Daoy (cell line): ENCODE measurements around the gene CHFR. TPM values are rescaled to one million over a fixed set of nuclear protein-coding genes. Genes with fewer than 3 reads are reported as not detected.
"Not testable (repeated sequence)": the region's sequence is repeated elsewhere in the genome, so short reads cannot be mapped to it uniquely, and the experiment has no call there.

ENCODE experiments used
- DNase-seq: peaks from one replicate; pipeline ENCODE4 v3.0.0-alpha.2; 2015; ENCODE audit warnings: low read depth
- total RNA-seq: library from RNA; depleted of rRNA; stranded (reverse); fragments of >200 nt; shearing (Covaris generic); gene quantifications from 2 replicates; pipeline ENCODE4 v1.2.3, GENCODE V29; 2014

Gene CHFR
- total RNA-seq, 1 experiment from 2014 or later: 16.4 TPM

DNA sequence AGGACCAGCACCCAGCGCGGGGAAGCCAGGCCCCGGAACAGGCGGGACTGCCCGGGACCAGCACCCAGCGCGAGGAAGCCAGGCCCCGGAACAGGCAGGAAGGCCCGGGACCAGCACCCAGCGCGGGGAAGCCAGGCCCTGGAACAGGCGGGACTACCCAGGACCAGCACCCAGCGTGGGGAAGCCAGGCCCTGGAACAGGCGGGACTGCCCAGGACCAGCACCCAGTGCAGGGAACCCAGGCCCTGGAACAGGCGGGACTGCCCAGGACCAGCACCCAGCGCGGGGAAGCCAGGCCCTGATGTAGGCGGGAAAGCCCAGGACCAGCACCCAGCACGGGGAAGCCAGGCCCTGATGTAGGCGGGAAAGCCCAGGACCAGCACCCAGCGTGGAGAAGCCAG lies 12.8 kb downstream of the CHFR start:
- DNase-seq: not testable (repeated sequence)

DNA sequence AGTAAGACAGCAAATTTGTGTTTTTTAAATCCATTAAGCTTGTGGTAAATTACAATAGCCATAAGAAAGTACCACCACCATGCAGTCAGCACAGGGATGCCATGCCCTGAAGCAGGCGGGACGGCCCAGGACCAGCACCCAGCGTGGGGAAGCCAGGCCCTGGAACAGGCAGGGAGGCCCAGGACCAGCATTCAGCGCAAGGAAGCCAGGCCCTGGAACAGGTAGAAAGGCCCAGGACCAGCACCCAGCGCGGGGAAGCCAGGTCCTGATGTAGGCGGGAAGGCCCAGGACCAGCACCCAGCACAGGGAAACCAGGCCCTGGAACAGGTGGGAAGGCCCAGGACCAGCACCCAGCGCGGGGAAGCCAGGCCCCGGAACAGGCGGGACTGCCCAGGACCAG lies 13.2 kb downstream of the CHFR start:
- no peak for DNase-seq

DNA sequence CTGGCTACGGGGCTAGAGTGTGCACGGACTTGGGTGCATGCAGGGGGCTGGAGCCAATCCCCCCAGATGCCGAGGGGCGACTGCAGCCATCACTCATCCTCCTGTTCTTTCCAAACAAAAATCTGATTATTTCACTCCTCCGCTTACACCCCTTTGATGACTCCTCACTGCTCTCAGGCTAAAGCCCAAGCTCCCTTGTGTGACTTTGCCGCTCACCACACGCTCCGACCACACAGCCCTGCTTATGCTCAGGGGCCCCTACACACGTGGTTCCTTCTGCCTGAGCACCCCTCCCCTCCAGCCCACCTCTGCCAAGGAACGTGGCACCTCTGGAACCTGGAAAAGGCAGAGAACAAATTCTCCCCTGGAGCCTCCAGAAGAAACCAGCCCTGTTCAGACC lies 13.7 kb downstream of the CHFR start:
- no peak for DNase-seq

GRCh38 chr12:132872975-132873421 lies 14.4 kb downstream of the CHFR start:
- no peak for DNase-seq

DNA sequence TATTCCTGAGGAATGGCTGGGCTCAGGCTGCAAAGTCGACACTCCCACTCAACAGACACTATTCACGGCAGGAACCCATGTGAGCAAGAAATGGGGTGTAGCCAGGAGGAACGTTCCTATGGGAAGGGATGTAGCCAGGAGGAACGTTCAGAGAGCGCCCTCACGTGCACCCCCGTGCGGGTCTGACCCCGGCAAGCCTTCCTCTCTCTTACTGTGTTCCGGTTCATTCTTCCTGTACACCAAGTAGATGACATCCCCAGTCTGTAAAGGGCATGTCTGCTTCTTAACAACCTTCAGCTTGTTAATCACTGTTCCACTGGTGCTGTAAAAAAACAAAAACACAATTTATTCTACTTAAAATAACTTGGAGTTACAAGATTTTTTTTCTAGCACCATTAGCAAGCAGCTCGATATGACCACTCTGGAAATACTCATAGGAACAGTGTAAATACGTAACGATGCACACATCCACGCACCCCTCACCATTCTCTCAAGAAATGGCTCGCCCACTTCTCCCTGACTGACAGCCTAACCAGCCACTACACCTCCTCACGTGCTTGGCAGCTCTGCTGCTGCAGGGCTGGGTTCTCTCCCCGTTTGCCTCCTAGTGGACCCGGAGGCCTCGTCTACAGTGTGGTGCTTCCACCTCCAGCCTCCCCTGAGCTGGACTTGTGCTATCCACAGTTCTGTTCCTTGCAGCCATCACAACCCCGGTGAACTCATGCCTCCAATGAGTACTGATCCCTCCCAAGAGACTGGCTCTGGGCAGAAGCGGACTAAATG lies 15.1 kb downstream of the CHFR start:
- DNase-seq: no peak

GRCh38 chr12:132869551-132869950 lies 17.9 kb downstream of the CHFR start:
- DNase-seq: no peak

DNA sequence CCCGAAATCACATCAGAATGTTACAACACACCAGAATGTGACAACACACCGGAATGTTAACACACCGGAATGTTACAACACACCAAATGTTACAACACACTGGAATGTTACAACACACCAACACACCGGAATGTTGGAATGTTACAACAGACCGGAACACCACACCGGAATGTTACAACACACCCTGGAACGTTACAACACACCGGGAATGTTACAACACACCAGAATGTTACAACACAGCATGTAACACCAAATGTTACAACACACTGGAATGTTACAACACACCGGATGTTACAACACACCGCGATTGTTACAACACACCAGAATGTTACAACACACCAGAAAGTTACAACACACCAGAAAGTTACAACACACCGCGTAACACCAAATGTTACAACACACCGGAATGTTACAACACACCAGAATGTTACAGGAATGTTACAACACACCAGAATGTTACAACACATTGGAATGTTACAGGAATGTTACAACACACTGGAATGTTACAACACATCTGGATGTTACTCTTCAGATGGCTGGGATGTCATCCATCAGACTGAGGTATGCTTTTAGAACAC lies 21.1 kb downstream of the CHFR start:
- no peak for DNase-seq

DNA sequence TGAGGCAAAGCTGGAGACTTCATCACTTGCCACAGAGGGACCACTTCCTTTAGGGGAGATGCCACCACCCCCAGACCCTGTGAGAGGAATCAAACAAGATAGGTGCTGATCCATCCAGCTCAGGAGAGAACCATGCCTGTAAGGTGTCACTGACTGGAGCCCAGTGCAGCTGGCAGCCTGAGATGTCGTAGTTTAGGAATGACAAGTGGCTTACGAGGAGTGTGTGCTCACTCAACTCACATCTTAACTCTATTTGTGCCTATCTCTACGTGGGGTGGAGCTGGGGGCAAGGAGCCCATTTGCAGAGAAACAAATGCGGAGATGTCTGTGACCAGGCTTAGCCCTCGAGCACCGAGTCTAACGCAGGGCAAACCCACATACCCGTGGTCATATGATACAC lies 25.8 kb downstream of the CHFR start:
- no peak for DNase-seq

- no peak for DNase-seq
Measured at GRCh38 chr12:132858718-132859266, 28.6 kb downstream of the CHFR start.

DNA sequence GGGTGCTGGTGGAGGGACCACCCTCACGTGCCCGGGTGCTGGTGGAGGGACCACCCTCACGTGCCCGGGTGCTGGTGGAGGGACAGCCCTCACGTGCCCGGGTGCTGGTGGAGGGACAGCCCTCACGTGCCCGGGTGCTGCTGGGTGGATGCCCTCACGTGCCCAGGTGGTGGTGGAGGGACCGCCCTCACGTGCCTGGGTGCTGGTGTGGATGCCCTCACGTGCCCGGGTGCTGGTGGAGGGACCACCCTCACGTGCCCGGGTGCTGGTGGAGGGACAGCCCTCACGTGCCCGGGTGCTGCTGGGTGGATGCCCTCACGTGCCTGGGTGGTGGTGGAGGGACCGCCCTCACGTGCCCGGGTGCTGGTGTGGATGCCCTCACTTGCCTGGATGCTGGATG lies 30.4 kb downstream of the CHFR start:
- not testable (repeated sequence) for DNase-seq

DNA sequence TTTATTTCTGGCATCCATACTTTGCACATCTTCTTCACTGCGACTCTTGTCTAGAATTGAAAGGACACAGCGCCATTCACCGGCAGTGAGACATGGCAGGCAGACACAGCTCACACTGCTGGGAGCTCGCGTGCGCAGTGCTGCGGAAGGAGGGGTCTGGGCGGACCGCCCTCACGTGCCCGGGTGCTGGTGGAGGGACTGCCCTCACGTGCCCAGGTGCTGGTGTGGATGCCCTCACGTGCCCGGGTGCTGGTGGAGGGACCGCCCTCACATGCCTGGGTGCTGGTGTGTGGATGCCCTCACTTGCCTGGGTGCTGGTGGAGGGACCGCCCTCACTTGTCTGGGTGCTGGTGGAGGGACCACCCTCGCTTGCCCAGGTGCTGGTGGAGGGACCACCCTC lies 30.8 kb downstream of the CHFR start:
- no peak for DNase-seq

DNA sequence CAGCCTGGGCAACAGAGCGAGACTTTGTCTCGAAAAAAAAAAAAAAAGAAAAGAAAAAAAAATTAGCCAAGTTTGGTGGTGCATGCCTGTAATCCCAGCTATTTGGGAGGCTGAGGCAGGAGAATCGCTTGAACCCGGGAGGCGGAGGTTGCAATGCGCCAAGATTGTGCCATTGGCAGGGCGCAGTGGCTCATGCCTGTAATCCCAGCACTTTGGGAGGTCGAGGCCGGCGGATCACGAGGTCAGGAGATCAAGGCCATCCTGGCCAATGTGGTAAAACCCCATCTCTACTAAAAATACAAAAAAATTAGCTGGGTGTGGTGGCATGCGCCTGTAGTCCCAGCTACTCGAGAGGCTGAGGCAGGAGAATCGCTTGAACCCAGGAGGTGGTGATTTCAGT lies 32.2 kb downstream of the CHFR start:
- DNase-seq: not testable (repeated sequence)

DNA sequence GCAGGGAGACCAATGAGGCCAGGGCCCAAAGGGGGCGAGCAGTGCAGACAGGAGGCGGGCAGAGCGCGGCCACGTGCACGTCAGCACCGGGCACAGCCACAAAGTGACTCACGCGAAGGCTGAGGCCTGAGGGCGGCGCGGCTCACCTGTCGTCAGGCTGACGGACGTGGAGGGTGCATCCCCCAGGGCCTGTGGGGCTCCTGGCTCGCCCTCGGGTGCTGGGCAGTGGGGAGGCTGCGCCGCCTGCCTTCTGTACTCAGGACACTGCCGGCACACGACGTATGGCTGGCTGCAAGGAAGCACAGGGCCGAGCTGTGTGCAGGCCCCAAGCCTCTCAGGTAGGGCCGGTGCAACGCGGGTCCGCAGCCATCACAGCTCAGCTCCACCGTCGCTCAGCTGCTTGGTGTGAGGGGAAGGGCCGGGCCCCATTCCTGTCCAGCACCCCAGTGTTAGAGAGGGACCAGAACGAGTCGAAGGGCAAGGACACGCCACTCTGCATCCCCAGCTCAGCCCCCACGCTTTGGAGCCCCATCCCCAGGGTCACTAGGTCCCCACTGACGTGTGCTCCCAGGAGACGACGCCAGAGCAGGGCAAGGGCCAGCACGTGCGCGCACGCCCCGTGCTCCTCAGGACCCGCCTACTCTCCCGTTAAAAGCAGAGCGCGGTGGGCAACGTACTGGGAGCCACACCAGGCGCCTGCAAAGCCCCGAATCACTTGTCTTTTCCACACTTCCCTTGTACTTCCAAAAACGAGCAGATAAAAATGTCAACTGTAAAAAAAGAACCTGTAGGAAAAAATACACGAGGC lies 33.9 kb downstream of the CHFR start:
- no peak for DNase-seq

DNA sequence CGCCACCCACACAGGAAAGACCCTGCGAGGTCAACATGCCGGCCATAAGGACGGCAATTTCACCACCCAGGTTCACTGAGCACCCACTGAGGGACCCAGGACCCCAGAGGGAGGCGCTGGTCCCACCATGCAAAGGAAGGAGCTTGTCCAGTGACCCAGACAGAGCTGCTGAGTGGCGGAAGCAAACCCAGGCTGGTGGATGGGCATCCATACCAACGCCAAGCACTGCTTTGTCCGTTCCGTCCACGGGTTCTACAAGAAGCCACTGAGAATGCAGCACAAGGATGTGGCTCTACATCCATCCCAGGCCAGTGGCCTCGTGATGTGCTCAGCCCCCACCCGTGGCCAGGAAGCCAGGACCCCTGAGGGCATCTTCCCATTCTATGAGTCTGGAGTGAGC lies 34.9 kb downstream of the CHFR start:
- no peak for DNase-seq

- no peak for DNase-seq
Measured at GRCh38 chr12:132851465-132851864, 35.9 kb downstream of the CHFR start.

DNA sequence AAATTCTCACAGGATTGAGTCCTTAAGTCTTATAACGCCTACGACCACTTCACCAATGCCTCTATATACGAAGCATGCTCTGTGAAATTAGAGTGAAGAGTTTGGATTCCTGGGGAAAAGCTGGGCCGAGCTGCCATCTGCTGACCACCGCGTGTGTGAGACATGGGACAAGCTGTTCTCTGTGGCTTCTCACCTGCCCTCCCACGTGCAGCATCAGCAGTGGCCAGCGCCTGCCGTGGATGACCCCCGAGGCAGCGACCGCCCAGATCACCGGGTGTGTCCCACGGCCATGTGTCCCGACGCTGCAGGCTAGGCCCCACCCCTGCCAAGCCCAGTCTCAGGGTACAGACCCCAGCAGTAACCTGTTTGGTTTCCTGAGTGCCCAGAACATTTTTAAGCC lies 37.1 kb downstream of the CHFR start:
- no peak for DNase-seq

- no peak for DNase-seq
Measured at GRCh38 chr12:132848521-132848920, 38.9 kb downstream of the CHFR start.

- DNase-seq: no peak
Measured at GRCh38 chr12:132847363-132848356, 39.7 kb downstream of the CHFR start.

DNA sequence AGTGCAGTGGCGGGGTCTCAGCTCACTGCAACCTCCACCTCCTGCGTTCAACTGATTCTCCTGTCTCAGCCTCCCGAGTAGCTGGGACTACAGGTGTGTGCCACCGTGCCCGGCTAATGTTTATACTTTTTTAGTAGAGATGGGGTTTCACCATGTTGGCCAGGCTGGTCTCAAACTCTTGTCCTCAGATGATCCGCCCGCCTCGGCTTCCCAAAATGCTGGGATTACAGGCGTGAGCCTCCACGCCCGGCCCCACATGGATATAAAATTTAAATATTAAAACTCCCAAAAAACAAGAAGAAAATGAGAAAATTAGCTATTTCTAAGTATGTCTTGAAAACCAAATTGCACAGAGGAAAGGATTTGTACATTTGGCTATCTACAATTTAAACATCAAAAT lies 42.7 kb downstream of the CHFR start:
- DNase-seq: not testable (repeated sequence)

- no peak for DNase-seq
Measured at GRCh38 chr12:132842449-132843045, 44.9 kb downstream of the CHFR start.

GRCh38 chr12:132841151-132841550 lies 46.3 kb downstream of the CHFR start:
- DNase-seq: no peak
